ENCODE measurements around the gene SNX3.

- no peak for TF ChIP-seq ZNF274 (IDR thresholded peaks at IDR 0.05; ENCODE audit: low read depth, low read length)
- TF ChIP-seq YY1 (IDR thresholded peaks at IDR 0.05; ENCODE audit: insufficient read depth, insufficient read length) = no peak
These were observed 24.0 kb downstream of the SNX3 start for GRCh38 chr6:108236791-108237190.
